ENCODE data around the gene NPC2. TPM values are rescaled to one million over a fixed set of nuclear protein-coding genes. Genes with fewer than 3 reads are reported as not detected.
A peak's percentile ranks its signal among the peaks of the same experiment; 100 is the strongest.
"Not testable (repeated sequence)": the region's sequence is repeated elsewhere in the genome, so short reads cannot be mapped to it uniquely, and the experiment has no call there.

Gene NPC2
- total RNA-seq, result 178 to 194 TPM (median 178 TPM) in 3 replicates

GRCh38 chr14:74492776-74493342 is at the start of gene NPC2:
NPC2 (minus strand) TSS chr14:74493305; CDS start chr14:74493274, 31 bp downstream.
- Mint-ChIP-seq H3K4me1 (peaks cover 35% of the 10 kb centered on the region), H3K9me3 (no peaks in the 10 kb centered on the region), H3K27ac (peak within 1 kb of the TSS; percentile 90), H3K36me3 (no peaks in the 10 kb centered on the region), H3K4me3 (no peak within 1 kb of the TSS), H3K27me3 (ENCODE audit: low read depth) (no peaks in the 10 kb centered on the region)
- DNase-seq (ENCODE audit: low spot score in 2 of 2, unreplicated experiment in 2 of 2), result no peak
- TF ChIP-seq, protein P1, sequence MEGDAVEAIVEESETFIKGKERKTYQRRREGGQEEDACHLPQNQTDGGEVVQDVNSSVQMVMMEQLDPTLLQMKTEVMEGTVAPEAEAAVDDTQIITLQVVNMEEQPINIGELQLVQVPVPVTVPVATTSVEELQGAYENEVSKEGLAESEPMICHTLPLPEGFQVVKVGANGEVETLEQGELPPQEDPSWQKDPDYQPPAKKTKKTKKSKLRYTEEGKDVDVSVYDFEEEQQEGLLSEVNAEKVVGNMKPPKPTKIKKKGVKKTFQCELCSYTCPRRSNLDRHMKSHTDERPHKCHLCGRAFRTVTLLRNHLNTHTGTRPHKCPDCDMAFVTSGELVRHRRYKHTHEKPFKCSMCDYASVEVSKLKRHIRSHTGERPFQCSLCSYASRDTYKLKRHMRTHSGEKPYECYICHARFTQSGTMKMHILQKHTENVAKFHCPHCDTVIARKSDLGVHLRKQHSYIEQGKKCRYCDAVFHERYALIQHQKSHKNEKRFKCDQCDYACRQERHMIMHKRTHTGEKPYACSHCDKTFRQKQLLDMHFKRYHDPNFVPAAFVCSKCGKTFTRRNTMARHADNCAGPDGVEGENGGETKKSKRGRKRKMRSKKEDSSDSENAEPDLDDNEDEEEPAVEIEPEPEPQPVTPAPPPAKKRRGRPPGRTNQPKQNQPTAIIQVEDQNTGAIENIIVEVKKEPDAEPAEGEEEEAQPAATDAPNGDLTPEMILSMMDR (IDR thresholded peaks at IDR 0.05; ENCODE audit: unreplicated experiment), result no peak

- Mint-ChIP-seq H3K4me3 (no peak overlapping the region), H3K4me1 (peaks cover 3% of the 10 kb centered on the region), H3K27me3 (ENCODE audit: low read depth) (peaks cover 19% of the 10 kb centered on the region), H3K27ac (no peak overlapping the region), H3K36me3 (no peaks in the 10 kb centered on the region), H3K9me3 (no peaks in the 10 kb centered on the region)
- TF ChIP-seq, protein P1 (IDR thresholded peaks at IDR 0.05; ENCODE audit: unreplicated experiment), result no peak
- no peak for DNase-seq (ENCODE audit: low spot score in 2 of 2, unreplicated experiment in 2 of 2)
Measured at GRCh38 chr14:74542056-74542685, 49.1 kb upstream of the NPC2 start.

GRCh38 chr14:74541225-74541624 is 48.1 kb upstream of the NPC2 start:
- no peaks in the 10 kb centered on the region for H3K36me3 Mint-ChIP-seq
- H3K9me3 Mint-ChIP-seq, result no peaks in the 10 kb centered on the region
- TF ChIP-seq, protein P1 (IDR thresholded peaks at IDR 0.05; ENCODE audit: unreplicated experiment), result no peak
- no peak overlapping the region for H3K4me3 Mint-ChIP-seq
- H3K4me1 Mint-ChIP-seq, result peaks cover 1% of the 10 kb centered on the region
- peaks cover 17% of the 10 kb centered on the region for H3K27me3 Mint-ChIP-seq (ENCODE audit: low read depth)
- H3K27ac Mint-ChIP-seq, result no peak overlapping the region
- DNase-seq (ENCODE audit: low spot score in 2 of 2, unreplicated experiment in 2 of 2), result no peak

DNA sequence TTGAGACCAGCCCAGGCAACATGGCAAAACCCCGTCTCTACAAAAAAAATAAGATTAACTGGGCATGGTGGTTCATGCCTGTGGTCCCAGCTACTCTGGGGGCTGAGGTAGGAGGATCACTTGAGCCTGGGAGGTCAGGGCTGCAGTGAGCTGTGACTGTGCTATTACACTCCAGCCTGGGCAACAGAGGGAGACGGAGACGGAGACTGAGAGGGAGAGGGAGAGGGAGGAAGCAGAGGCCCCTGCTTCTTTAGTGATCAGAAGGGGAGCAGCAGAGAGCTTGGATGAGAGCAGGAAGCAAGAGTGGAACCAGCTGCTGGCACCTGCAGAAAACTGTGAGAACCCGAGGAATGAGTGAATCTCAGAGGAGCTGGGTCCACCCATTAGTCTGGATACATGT is 46.4 kb upstream of the NPC2 start:
- TF ChIP-seq, protein P1 (IDR thresholded peaks at IDR 0.05; ENCODE audit: unreplicated experiment), result no peak
- no peak for DNase-seq (ENCODE audit: low spot score in 2 of 2, unreplicated experiment in 2 of 2)
- H3K4me3 Mint-ChIP-seq, result no peak overlapping the region
- no peak overlapping the region for H3K27ac Mint-ChIP-seq
- H3K36me3 Mint-ChIP-seq, result no peaks in the 10 kb centered on the region
- H3K4me1 Mint-ChIP-seq, result peaks cover 2% of the 10 kb centered on the region
- peaks cover 7% of the 10 kb centered on the region for H3K27me3 Mint-ChIP-seq (ENCODE audit: low read depth)
- no peaks in the 10 kb centered on the region for H3K9me3 Mint-ChIP-seq

GRCh38 chr14:74538411-74539391 is 45.6 kb upstream of the NPC2 start:
- Mint-ChIP-seq H3K27ac (no peak overlapping the region), H3K9me3 (no peaks in the 10 kb centered on the region), H3K27me3 (ENCODE audit: low read depth) (peaks cover 3% of the 10 kb centered on the region), H3K4me1 (peaks cover 2% of the 10 kb centered on the region), H3K4me3 (no peak overlapping the region), H3K36me3 (no peaks in the 10 kb centered on the region)
- no peak for DNase-seq (ENCODE audit: low spot score in 2 of 2, unreplicated experiment in 2 of 2)
- TF ChIP-seq, protein P1 (IDR thresholded peaks at IDR 0.05; ENCODE audit: unreplicated experiment), result no peak

DNA sequence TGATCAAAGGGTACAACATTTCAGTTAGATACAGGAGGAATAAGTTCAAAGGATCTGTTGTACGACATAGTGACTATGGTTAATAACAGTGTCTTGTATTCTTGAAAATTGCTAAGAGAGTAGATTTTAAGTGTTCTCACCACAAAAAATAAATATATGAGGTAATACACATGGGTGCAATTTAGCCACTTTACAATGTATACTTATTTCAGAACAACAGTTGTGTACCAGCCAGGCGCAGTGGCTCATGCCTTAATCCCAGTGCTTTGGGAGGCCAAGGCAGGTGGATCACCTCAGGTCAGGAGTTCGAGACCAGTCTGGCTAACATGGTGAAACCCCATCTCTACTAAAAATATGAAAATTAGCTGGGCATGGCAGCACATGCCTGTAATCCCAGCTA is 43.2 kb upstream of the NPC2 start:
- H3K4me1 Mint-ChIP-seq; H3K4me3 Mint-ChIP-seq; H3K27me3 Mint-ChIP-seq (ENCODE audit: low read depth); H3K27ac Mint-ChIP-seq; H3K9me3 Mint-ChIP-seq; DNase-seq (ENCODE audit: low spot score in 2 of 2, unreplicated experiment in 2 of 2); H3K36me3 Mint-ChIP-seq: not testable (repeated sequence)

Data from mesothelial cell of epicardium (in vitro differentiated cells).